ENCODE results near the gene RAB36.

The RAB36 gene

GRCh38 chr22:23115369-23115768 is 29.9 kb upstream of the RAB36 start:
- TF ChIP-seq CTCF (IDR thresholded peaks at IDR 0.05) (no peak), ZFX (IDR thresholded peaks at IDR 0.05; ENCODE audit: borderline replicate concordance) (no peak)
- no peak overlapping the region for H3K27ac ChIP-seq

- H3K27ac ChIP-seq: no peak overlapping the region
- TF ChIP-seq CTCF (IDR thresholded peaks at IDR 0.05) (no peak), ZFX (IDR thresholded peaks at IDR 0.05; ENCODE audit: borderline replicate concordance) (no peak)
These were observed 29.3 kb upstream of the RAB36 start for GRCh38 chr22:23115825-23116494.

GRCh38 chr22:23116506-23117263 is 28.6 kb upstream of the RAB36 start:
- H3K27ac ChIP-seq: no peak overlapping the region
- no peak for TF ChIP-seq CTCF (IDR thresholded peaks at IDR 0.05)
- no peak for TF ChIP-seq ZFX (IDR thresholded peaks at IDR 0.05; ENCODE audit: borderline replicate concordance)

GRCh38 chr22:23117275-23117674 is 28.0 kb upstream of the RAB36 start:
- no peak overlapping the region for H3K27ac ChIP-seq
- no peak for TF ChIP-seq CTCF (IDR thresholded peaks at IDR 0.05)
- TF ChIP-seq ZFX (IDR thresholded peaks at IDR 0.05; ENCODE audit: borderline replicate concordance): no peak

- H3K27ac ChIP-seq: no peak overlapping the region
These were observed 27.2 kb upstream of the RAB36 start for GRCh38 chr22:23117891-23118646.

GRCh38 chr22:23118647-23119493 is 26.4 kb upstream of the RAB36 start:
- no peak overlapping the region for H3K27ac ChIP-seq
- TF ChIP-seq ZFX (IDR thresholded peaks at IDR 0.05; ENCODE audit: borderline replicate concordance): no peak

More at GRCh38 chr22:23117891-23118646, 27.2 kb upstream of the RAB36 start:
- TF ChIP-seq ZFX (IDR thresholded peaks at IDR 0.05; ENCODE audit: borderline replicate concordance) (no peak), CTCF (IDR thresholded peaks at IDR 0.05) (no peak)
